GM10847 (cell line): ENCODE measurements around the gene MSLN.

Source experiments
- POLR2A ChIP-seq: IDR thresholded peaks from 2 replicates; pipeline ENCODE4 v1.6.1; 2011; ENCODE audit not compliant: insufficient read length; ENCODE audit errors: extremely low read depth

The MSLN gene

DNA sequence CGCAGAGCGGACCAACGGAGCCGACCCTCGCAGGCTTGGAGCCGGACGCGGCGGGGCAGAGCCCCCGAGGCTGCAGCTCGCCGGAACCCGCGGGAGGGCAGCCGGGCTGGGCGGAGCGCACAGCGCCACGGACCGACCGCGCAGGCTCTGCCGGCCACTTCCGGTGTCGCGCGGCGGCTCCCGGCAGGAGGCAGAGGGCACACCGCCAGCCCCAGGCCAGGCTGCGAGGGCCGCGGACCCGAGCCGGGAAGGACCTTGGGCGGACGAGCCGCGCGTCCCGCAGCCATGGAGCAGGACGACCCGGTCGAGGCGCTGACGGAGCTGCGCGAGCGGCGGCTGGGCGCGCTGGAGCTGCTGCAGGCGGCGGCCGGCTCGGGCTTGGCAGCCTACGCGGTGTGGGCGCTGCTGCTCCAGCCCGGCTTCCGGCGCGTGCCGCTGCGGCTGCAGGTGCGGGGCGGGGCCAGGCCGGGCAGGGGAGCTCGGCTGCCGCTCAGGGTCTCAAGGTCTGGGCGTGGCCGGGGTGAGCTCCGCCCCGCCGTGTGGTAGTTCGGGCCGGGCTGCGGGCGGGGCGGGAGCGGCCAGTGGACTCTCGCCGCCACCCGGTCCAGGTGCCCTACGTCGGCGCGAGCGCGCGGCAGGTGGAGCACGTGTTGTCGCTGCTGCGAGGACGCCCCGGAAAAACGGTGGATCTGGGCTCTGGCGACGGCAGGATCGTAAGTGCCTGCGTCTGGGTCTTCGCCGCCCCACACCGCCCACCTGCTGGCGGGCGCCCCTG lies 39.4 kb upstream of the MSLN start, which contains the start of gene ANTKMT:
Gene ANTKMT, plus strand, starts transcription at position 157 of the 775 bp plus-strand sequence. Its CDS starts 129 bp downstream, at position 286.
- peak; percentile 95 for TF ChIP-seq POLR2A

DNA sequence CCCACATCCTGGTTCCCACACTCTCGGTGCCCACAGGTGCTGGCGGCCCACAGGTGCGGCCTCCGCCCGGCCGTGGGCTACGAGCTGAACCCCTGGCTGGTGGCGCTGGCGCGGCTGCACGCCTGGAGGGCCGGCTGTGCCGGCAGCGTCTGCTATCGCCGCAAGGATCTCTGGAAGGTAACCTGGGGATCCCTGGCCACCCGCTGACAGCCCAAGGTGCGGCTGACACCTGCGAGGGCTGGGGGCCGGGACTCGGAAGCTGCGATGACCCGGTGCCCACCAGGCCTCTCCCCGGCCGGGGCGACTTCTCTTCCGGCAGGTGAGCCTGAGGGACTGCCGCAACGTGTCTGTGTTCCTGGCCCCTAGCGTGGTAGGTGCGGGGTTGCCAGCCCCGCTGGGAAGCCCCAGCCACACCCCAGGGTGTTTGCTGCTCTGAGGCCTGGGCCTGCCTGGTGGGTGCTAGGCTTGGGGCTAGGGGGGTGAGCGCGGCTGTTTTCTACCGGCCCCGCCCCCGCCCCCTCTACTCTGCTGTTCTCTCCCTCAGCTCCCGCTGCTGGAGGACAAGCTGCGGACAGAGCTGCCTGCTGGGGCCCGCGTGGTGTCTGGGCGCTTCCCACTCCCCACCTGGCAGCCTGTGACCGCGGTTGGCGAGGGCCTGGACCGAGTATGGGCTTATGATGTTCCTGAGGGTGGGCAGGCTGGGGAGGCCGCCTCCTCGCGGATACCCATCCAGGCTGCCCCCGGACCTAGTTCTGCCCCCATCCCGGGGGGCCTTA lies 38.6 kb upstream of the MSLN start:
- TF ChIP-seq POLR2A = no peak

DNA sequence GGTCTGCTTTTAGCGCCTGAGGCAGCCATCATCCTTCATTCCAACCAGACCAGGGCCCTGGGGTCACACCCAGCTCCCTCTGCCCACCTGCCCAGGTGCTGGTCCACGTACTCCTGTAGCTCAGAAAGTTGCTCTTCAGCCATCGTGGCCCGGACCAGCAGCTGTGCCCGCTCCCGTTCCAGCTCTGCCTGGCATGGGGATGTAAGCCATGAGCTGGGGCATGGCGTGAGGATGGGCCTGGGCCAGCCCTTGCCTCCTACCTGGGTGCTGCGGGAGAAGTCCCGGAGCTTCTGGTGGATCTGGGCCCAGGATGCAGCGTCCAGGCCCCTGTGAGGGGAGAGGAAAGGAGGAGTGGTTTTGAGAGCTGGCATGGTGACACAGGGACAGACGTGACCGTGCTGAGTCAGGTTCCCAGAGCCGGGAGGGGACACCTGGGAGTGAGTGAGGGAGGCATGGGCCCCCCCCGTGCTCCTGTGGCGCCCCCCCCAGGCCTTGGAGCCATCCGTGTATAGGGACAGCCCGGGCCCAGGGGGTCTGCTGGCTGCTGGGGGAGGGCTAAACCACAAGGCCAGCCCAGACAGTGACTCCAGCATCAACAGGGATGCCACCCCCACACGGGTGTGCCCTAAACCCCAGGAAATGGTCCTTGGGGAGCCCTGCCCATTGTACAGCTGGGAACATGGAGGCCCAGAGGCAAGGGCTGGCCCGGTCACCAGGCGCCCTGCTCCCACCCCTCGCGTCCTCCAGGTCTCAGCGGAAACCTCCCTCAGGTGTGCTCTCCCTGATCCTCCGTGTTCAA lies 37.5 kb upstream of the MSLN start:
- no peak for TF ChIP-seq POLR2A

DNA sequence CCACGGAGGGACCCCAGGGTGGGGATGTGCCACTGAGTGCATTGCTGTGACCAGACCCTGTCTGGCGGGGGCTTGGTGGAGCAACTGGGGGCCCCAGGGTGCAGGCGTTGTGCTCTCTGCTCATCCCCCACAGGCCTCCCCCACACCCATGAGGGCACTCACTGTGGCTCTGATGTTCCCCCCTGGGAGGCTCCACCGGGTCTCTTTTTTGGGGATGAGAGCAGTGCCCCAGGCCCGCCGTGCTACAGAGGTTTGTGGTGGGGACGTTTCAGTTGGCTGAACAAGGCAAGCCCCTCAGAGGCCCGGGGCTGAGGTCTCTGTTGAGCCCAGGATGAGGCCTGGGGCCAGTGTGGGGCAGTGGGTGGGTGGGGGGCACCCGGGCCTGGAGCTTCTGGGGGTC lies 36.8 kb upstream of the MSLN start:
- no peak for TF ChIP-seq POLR2A

DNA sequence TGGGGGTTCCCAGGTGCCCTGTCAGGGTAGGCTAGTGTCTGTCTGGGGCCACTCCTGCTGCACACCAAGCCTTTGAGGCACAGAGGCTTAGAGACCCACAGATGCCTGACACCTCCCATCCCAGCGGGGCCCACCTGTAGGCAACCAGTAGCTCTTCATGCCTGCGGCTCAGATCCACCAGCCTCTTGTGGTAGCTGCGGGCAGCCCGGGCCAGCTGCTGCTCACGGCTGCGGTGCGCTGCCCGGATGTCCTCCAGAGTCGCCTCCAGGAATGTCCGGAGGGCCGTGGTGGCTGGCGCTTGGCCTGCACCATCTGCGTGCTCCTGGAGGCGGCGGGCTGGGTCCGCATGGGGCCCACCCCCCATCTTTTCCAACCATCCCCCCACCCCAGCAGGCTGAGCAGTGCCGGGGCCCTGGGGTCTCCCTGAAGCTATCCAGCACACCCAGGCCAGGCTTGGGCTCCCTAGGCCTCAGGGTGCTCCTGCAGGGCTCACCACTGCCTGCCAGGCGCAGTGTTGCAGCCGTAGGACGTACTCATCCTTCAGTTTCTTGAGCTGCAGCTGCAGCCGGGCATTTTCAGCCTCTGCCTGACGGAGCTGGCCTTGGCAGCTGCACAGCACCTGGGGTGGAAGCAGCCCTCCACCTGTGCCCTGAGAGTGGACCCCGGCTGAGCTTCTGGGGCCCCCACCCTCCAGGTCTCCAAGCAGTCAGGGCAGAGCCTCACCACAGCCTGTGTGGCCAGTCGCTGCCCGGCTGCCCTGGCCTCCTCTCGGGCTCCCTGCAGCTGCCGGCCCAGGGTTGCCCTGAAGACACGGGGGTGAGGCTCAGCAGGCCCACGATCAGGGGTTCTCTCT lies 36.1 kb upstream of the MSLN start:
- TF ChIP-seq POLR2A = no peak

DNA sequence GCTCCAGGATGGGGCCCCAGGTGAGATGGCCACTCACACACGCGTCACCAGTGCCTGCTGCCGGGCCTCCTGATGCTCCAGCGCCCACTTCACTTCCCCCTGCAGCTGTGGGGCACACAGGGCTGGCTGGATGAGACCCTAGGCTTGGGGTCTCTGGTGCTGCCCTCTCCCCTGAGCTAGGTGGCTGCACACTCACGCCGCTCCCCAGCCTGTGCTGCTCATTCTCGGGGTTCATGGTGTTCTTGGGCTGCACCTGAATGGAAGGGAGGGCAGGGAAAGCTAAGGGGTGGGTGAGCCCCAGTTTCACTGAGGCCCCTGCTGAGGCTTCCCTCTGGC lies 35.5 kb upstream of the MSLN start:
- TF ChIP-seq POLR2A = no peak

DNA sequence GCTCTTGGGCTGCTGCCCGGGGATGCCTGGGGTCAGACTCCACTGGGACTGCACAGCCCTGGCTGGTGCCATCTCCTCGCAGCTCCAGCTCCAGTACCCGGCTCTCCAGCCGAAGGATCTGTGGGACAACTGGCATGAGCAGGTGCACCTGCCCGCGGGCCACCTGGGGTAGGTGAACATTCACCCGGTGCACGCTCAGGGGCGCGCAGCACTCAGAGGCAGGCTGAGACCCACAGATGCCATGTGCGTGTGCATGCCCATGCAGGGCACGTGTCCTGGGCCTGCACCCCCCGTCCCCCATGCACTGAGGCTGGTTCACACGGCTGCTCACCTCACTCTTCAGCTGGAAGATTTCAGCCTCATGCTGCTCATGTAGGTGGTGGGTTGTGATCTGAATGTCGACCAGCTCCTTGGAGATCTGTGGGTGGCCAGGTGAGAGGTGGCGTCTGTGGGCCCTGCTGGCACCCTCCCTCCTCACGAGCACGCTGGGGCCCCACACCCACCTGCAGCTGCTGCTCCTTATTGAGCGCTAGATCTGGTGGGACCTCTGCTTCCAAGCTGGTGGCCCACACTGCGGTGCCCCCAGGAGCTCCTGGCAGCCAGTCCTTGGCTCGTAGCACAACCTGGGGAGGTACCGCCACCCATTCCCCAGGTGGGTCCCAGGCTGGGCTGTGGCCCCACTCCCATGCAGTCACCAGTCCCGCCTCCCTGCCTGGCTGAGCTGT lies 34.9 kb upstream of the MSLN start:
- no peak for TF ChIP-seq POLR2A

- no peak for TF ChIP-seq POLR2A
Observed at GRCh38 chr16:726188-726437, 34.4 kb upstream of the MSLN start.

- TF ChIP-seq POLR2A = no peak
Observed at GRCh38 chr16:726438-727290, 33.9 kb upstream of the MSLN start, which contains the start of the genes CCDC78 and HAGHL. CCDC78 (minus strand) TSS chr16:726443; CDS start chr16:726367, 76 bp downstream. HAGHL (plus strand) TSS chr16:727106; CDS start chr16:727510, 404 bp downstream.

- peak; percentile 9 for TF ChIP-seq POLR2A
Observed at GRCh38 chr16:727291-727977, 33.1 kb upstream of the MSLN start.

DNA sequence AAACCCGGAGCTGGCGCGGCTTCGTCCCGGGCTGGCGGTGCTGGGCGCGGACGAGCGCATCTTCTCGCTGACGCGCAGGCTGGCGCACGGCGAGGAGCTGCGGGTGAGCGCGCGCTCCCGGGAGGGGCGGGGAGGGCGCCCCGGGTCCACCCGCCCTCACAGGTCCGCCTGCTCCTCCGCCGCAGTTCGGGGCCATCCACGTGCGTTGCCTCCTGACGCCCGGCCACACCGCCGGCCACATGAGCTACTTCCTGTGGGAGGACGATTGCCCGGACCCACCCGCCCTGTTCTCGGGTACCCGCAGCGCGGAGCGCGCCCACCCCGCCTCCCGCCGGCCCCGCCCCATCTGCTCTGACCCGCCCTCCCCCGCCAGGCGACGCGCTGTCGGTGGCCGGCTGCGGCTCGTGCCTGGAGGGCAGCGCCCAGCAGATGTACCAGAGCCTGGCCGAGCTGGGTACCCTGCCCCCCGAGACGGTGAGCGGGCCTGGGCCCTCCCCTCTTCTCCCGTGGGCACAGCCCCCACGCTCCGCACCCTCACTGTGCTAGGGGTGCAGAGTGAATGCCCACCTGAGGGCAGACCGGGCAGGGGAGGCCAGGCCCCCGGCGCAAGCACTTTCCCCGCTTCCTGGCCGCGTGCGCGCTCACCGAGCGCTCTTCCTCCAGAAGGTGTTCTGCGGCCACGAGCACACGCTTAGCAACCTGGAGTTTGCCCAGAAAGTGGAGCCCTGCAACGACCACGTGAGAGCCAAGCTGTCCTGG lies 32.2 kb upstream of the MSLN start:
- TF ChIP-seq POLR2A = no peak

- TF ChIP-seq POLR2A = no peak
Observed at GRCh38 chr16:728890-729744, 31.4 kb upstream of the MSLN start.
